ES-I3 (cell line): ENCODE results near the gene VENTX.

ENCODE experiments used
- H3K36me3 ChIP-seq: 2 replicates; pipeline ENCODE4 v1.6.1; 2013; ENCODE audit warnings: mild to moderate bottlenecking, low read length, control low read depth, moderate library complexity; ENCODE audit not compliant: insufficient read depth
- H3K4me1 ChIP-seq: 2 replicates; pipeline ENCODE4 v1.6.1; 2013; ENCODE audit warnings: mild to moderate bottlenecking, control low read depth, low read length; ENCODE audit not compliant: insufficient read depth
- H3K9ac ChIP-seq: 2 replicates; pipeline ENCODE4 v1.6.1; 2013; ENCODE audit warnings: low read depth, mild to moderate bottlenecking, low read length, moderate library complexity
- H3K9me3 ChIP-seq: 2 replicates; pipeline ENCODE4 v1.6.1; 2013; ENCODE audit warnings: mild to moderate bottlenecking, low read length, moderate library complexity; ENCODE audit not compliant: control insufficient read depth, insufficient read depth

The VENTX gene

GRCh38 chr10:133207627-133208026 lies 30.0 kb upstream of the VENTX start:
- H3K36me3 ChIP-seq = no peaks in the 10 kb centered on the region
- no peak overlapping the region for H3K9ac ChIP-seq
- no peaks in the 10 kb centered on the region for H3K9me3 ChIP-seq
- H3K4me1 ChIP-seq = no peaks in the 10 kb centered on the region

- H3K4me1 ChIP-seq = no peaks in the 10 kb centered on the region
- H3K9me3 ChIP-seq = no peaks in the 10 kb centered on the region
- no peaks in the 10 kb centered on the region for H3K36me3 ChIP-seq
- H3K9ac ChIP-seq = no peak overlapping the region
These were observed 29.2 kb upstream of the VENTX start for GRCh38 chr10:133208466-133208865.

- Histone ChIP-seq H3K4me1 (no peaks in the 10 kb centered on the region), H3K9me3 (no peaks in the 10 kb centered on the region), H3K36me3 (no peaks in the 10 kb centered on the region), H3K9ac (no peak overlapping the region)
These were observed 28.5 kb upstream of the VENTX start for GRCh38 chr10:133209117-133209516.

GRCh38 chr10:133209641-133210040 lies 28.0 kb upstream of the VENTX start:
- H3K9me3 ChIP-seq = no peaks in the 10 kb centered on the region
- no peaks in the 10 kb centered on the region for H3K36me3 ChIP-seq
- no peak overlapping the region for H3K9ac ChIP-seq
- H3K4me1 ChIP-seq = no peaks in the 10 kb centered on the region

GRCh38 chr10:133210398-133211140 lies 27.1 kb upstream of the VENTX start:
- no peaks in the 10 kb centered on the region for H3K9me3 ChIP-seq
- H3K4me1 ChIP-seq = no peaks in the 10 kb centered on the region
- H3K36me3 ChIP-seq = no peaks in the 10 kb centered on the region
- H3K9ac ChIP-seq = no peak overlapping the region

- H3K36me3 ChIP-seq = no peaks in the 10 kb centered on the region
- H3K9ac ChIP-seq = no peak overlapping the region
- H3K4me1 ChIP-seq = no peaks in the 10 kb centered on the region
- H3K9me3 ChIP-seq = no peaks in the 10 kb centered on the region
These were observed 26.4 kb upstream of the VENTX start for GRCh38 chr10:133211141-133211830.

GRCh38 chr10:133211959-133212852 lies 25.4 kb upstream of the VENTX start:
- H3K9ac ChIP-seq = no peak overlapping the region
- H3K4me1 ChIP-seq = no peaks in the 10 kb centered on the region
- no peaks in the 10 kb centered on the region for H3K36me3 ChIP-seq
- H3K9me3 ChIP-seq = no peaks in the 10 kb centered on the region

GRCh38 chr10:133212853-133213494 lies 24.7 kb upstream of the VENTX start:
- no peaks in the 10 kb centered on the region for H3K36me3 ChIP-seq
- no peaks in the 10 kb centered on the region for H3K4me1 ChIP-seq
- H3K9me3 ChIP-seq = no peaks in the 10 kb centered on the region
- no peak overlapping the region for H3K9ac ChIP-seq

- H3K9ac ChIP-seq = no peak overlapping the region
- H3K4me1 ChIP-seq = no peaks in the 10 kb centered on the region; the same call in 1 of the 2 replicates
- no peaks in the 10 kb centered on the region for H3K9me3 ChIP-seq
These were observed 23.8 kb upstream of the VENTX start for GRCh38 chr10:133213641-133214467.

GRCh38 chr10:133214468-133215410 lies 22.9 kb upstream of the VENTX start:
- no peaks in the 10 kb centered on the region; the same call in 1 of the 2 replicates for H3K4me1 ChIP-seq
- no peaks in the 10 kb centered on the region for H3K9me3 ChIP-seq
- H3K9ac ChIP-seq = no peak overlapping the region

More at GRCh38 chr10:133213641-133214467, 23.8 kb upstream of the VENTX start:
- H3K36me3 ChIP-seq = no peaks in the 10 kb centered on the region

GRCh38 chr10:133215586-133215985 lies 22.1 kb upstream of the VENTX start:
- Histone ChIP-seq H3K4me1 (no peaks in the 10 kb centered on the region; the same call in 1 of the 2 replicates), H3K9me3 (no peaks in the 10 kb centered on the region), H3K9ac (no peak overlapping the region), H3K36me3 (no peaks in the 10 kb centered on the region)

More at GRCh38 chr10:133214468-133215410, 22.9 kb upstream of the VENTX start:
- H3K36me3 ChIP-seq = no peaks in the 10 kb centered on the region

GRCh38 chr10:133216776-133217175 lies 20.9 kb upstream of the VENTX start:
- H3K4me1 ChIP-seq = no peaks in the 10 kb centered on the region; the same call in 1 of the 2 replicates
- no peaks in the 10 kb centered on the region for H3K36me3 ChIP-seq
- H3K9me3 ChIP-seq = no peaks in the 10 kb centered on the region
- no peak overlapping the region for H3K9ac ChIP-seq
